ENCODE data around the gene DUOX2. TPM values are rescaled to one million over a fixed set of nuclear protein-coding genes. Genes with fewer than 3 reads are reported as not detected.

DUOX2 gene
- total and polyA plus RNA-seq, 2 donors (not counting 1 experiment from before 2014, with no cell fraction given) = 0.32 TPM; not detected in 1

DNA sequence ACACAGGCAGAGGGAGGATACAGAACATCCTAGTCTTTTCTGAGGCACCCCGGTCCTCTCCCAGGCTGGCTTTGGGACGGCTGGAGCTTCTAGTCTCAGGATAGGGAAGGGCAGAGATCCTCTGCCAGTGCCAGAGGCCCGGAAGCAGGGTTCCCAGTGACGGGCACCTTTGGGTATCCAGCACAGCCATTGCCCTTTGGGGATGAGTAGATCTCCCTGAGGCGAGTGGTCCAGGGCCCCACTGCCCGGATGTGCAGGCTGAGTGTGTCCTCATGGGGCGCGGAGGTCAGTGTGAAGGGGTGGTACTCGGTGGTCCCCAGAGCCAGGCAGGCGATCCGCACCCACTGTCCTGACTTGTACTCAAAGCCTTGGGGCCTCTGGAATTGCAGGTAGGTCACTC is 18.3 kb downstream of the DUOX2 start:
- POLR2A ChIA-PET = no interaction called here

DNA sequence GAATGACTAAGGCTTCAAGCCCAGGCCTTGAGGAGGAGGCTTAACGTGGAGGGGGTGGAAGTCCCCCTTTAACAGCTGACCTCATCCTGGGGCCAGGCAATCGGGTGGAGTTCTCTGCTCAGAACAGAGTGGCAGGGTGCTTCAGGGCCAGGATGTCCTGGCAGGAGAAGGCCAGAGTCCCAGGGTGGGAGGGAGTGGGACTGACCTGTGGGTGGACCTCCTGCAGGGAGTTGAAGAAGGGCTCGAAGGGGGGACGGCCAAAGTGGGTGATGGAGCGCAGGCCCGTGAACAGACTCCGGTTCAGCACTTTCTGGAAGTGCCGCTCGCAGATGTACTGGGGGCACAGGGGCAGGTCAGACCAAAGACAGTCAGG is 19.6 kb downstream of the DUOX2 start:
- ChIA-PET POLR2A (no interaction called here), CTCF (no interaction called here)

More for the DNA sequence above, 18.3 kb downstream of the DUOX2 start:
- CTCF ChIA-PET = interaction anchor here (1.0 kb wide), 1 partner anchor 22 kb away, joined by 4 read pairs; no protein-coding TSS in a partner anchor
- peaks cover 19% of the 10 kb centered on the region for H3K27me3 Mint-ChIP-seq
- TF ChIP-seq EZH2 (IDR thresholded peaks at IDR 0.05; ENCODE audit: borderline replicate concordance, insufficient read depth, low read depth, low read length, poor library complexity, severe bottlenecking) = no peak
- TF ChIP-seq, protein P1, sequence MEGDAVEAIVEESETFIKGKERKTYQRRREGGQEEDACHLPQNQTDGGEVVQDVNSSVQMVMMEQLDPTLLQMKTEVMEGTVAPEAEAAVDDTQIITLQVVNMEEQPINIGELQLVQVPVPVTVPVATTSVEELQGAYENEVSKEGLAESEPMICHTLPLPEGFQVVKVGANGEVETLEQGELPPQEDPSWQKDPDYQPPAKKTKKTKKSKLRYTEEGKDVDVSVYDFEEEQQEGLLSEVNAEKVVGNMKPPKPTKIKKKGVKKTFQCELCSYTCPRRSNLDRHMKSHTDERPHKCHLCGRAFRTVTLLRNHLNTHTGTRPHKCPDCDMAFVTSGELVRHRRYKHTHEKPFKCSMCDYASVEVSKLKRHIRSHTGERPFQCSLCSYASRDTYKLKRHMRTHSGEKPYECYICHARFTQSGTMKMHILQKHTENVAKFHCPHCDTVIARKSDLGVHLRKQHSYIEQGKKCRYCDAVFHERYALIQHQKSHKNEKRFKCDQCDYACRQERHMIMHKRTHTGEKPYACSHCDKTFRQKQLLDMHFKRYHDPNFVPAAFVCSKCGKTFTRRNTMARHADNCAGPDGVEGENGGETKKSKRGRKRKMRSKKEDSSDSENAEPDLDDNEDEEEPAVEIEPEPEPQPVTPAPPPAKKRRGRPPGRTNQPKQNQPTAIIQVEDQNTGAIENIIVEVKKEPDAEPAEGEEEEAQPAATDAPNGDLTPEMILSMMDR (IDR thresholded peaks at IDR 0.05) = no peak
- Histone ChIP-seq H2AFZ (ENCODE audit: insufficient read depth, low read depth, low read length, poor library complexity, severe bottlenecking) (no peak overlapping the region), H3K27me3 (replicated peaks in 1 of 4; ENCODE audit: control extremely low read depth in 1 of 4, control insufficient read depth in 3 of 4, insufficient read depth in 4 of 4, low read length in 3 of 4) (peaks cover 0 to 8% (median 2%) of the 10 kb centered on the region in 4 experiments), H3K79me2 (ENCODE audit: control insufficient read depth, insufficient read depth, low read length) (no peaks in the 10 kb centered on the region), H3K4me3 (ENCODE audit: control extremely low read depth in 1 of 5, extremely low read depth in 1 of 5, insufficient read depth in 1 of 5, low read depth in 2 of 5, low read length in 4 of 5) (no peak overlapping the region), H3K9ac (ENCODE audit: low read length) (no peak overlapping the region), H3K27ac (ENCODE audit: low read length in 2 of 2) (no peak overlapping the region), H4K20me1 (ENCODE audit: control insufficient read depth, insufficient read depth, low read length, poor library complexity, severe bottlenecking) (no peaks in the 10 kb centered on the region), H3K4me2 (replicated peaks; ENCODE audit: low read depth, low read length, poor library complexity, severe bottlenecking) (no peak overlapping the region), H3K9me3 (ENCODE audit: control extremely low read depth in 1 of 3, control insufficient read depth in 2 of 3, insufficient read depth in 1 of 3, low read length in 2 of 3) (no peaks in the 10 kb centered on the region), H3K36me3 (replicated peaks in 1 of 2; ENCODE audit: control extremely low read depth in 1 of 2, control insufficient read depth in 1 of 2, extremely low read depth in 1 of 2, insufficient read depth in 2 of 2, low read length in 1 of 2) (no peaks in the 10 kb centered on the region), H3K4me1 (ENCODE audit: control insufficient read depth in 2 of 2, insufficient read depth in 2 of 2, low read length in 2 of 2) (no peaks in the 10 kb centered on the region)
- no peak overlapping the region for H3K27ac Mint-ChIP-seq
- no peak for ATAC-seq (ENCODE audit: low read depth)
- DNase-seq = no peak
- intact Hi-C loops (cut with micrococcal nuclease) = no loop called here
- no peaks in the 10 kb centered on the region for H3K9me3 Mint-ChIP-seq (ENCODE audit: insufficient read depth)
- no peaks in the 10 kb centered on the region for H3K4me1 Mint-ChIP-seq
- H3K4me3 Mint-ChIP-seq = no peak overlapping the region
- WGBS (ENCODE audit: insufficient coverage) = 90% methylated on average over 11 of the region's 11 CpGs

More for the DNA sequence above, 19.6 kb downstream of the DUOX2 start:
- Histone ChIP-seq H4K20me1 (ENCODE audit: control insufficient read depth, insufficient read depth, low read length, poor library complexity, severe bottlenecking) (no peaks in the 10 kb centered on the region), H3K36me3 (replicated peaks in 1 of 2; ENCODE audit: control extremely low read depth in 1 of 2, control insufficient read depth in 1 of 2, extremely low read depth in 1 of 2, insufficient read depth in 2 of 2, low read length in 1 of 2) (no peaks in the 10 kb centered on the region), H3K9me3 (ENCODE audit: control extremely low read depth in 1 of 3, control insufficient read depth in 2 of 3, insufficient read depth in 1 of 3, low read length in 2 of 3) (no peaks in the 10 kb centered on the region), H3K27me3 (replicated peaks in 1 of 4; ENCODE audit: control extremely low read depth in 1 of 4, control insufficient read depth in 3 of 4, insufficient read depth in 4 of 4, low read length in 3 of 4) (peaks cover 0 to 5% (median 2%) of the 10 kb centered on the region in 4 experiments), H3K4me3 (ENCODE audit: control extremely low read depth in 1 of 5, extremely low read depth in 1 of 5, insufficient read depth in 1 of 5, low read depth in 2 of 5, low read length in 4 of 5) (no peak overlapping the region), H3K9ac (ENCODE audit: low read length) (no peak overlapping the region), H3K79me2 (ENCODE audit: control insufficient read depth, insufficient read depth, low read length) (no peaks in the 10 kb centered on the region), H3K4me1 (ENCODE audit: control insufficient read depth in 2 of 2, insufficient read depth in 2 of 2, low read length in 2 of 2) (no peaks in the 10 kb centered on the region), H3K27ac (ENCODE audit: low read length in 2 of 2) (no peak overlapping the region), H3K4me2 (replicated peaks; ENCODE audit: low read depth, low read length, poor library complexity, severe bottlenecking) (no peak overlapping the region), H2AFZ (ENCODE audit: insufficient read depth, low read depth, low read length, poor library complexity, severe bottlenecking) (no peak overlapping the region)
- DNase-seq (no peak), ATAC-seq (ENCODE audit: low read depth) (no peak)
- no peaks in the 10 kb centered on the region for H3K4me1 Mint-ChIP-seq
- intact Hi-C loops (cut with micrococcal nuclease) = no loop called here
- H3K27me3 Mint-ChIP-seq = peaks cover 29% of the 10 kb centered on the region
- no peak overlapping the region for H3K4me3 Mint-ChIP-seq
- 86% methylated on average over 8 of the region's 9 CpGs for WGBS (ENCODE audit: insufficient coverage)
- H3K9me3 Mint-ChIP-seq (ENCODE audit: insufficient read depth) = no peaks in the 10 kb centered on the region
- TF ChIP-seq, protein P1 (IDR thresholded peaks at IDR 0.05) = no peak
- TF ChIP-seq EZH2 (IDR thresholded peaks at IDR 0.05; ENCODE audit: borderline replicate concordance, insufficient read depth, low read depth, low read length, poor library complexity, severe bottlenecking) = no peak
- H3K27ac Mint-ChIP-seq = no peak overlapping the region

Data from B cell (primary cell).